Transverse colon (tissue), 4 donors: Measurements from ENCODE around the gene COBLL1. TPM values are rescaled to one million over a fixed set of nuclear protein-coding genes. Genes with fewer than 3 reads are reported as not detected.

Experiments
- DNase-seq: peaks from one replicate; pipeline ENCODE4 v3.0.0-alpha.2; 2019
- H3K27ac ChIP-seq, 4 donors: fragments of 200-600 bp; sonication (generic); 2 replicates each; pipeline ENCODE4 v1.5.1; 2016 to 2018; ENCODE audit warnings: inconsistent platforms in 4 of 4
- H3K27me3 ChIP-seq: fragments of 200-600 bp; sonication (generic); 2 replicates; pipeline ENCODE4 v1.5.1; 2017; ENCODE audit warnings: inconsistent platforms
- H3K36me3 ChIP-seq, 4 donors: fragments of 200-600 bp; sonication (generic); 2 replicates each; pipeline ENCODE4 v1.5.1; 2017 to 2019; ENCODE audit warnings: inconsistent platforms in 4 of 4
- H3K4me1 ChIP-seq, 4 donors: fragments of 200-600 bp; sonication (generic); 2 replicates each; pipeline ENCODE4 v1.5.1; 2017 to 2020; ENCODE audit warnings: inconsistent platforms in 4 of 4
- H3K4me3 ChIP-seq, 4 donors: fragments of 200-600 bp; sonication (generic); 1 replicate in 1 of 4; 2 replicates in 3 of 4; pipeline versions ENCODE4 v1.5.1 to v1.6.1; 2017 to 2019; ENCODE audit warnings: inconsistent platforms in 4 of 4
- H3K9me3 ChIP-seq, 2 donors: fragments of 200-600 bp; sonication (generic); 2 replicates each; pipeline ENCODE4 v1.5.1; 2017 to 2019; ENCODE audit warnings: inconsistent platforms in 2 of 2
- EP300 ChIP-seq: sonication (generic); formaldehyde crosslinking; IDR thresholded peaks from one replicate; pipeline ENCODE4 v1.6.1; 2017; ENCODE audit warnings: antibody characterized with exemption, low read depth
- POLR2A ChIP-seq: fragments of 450-650 bp; IDR thresholded peaks from one replicate; pipeline ENCODE4 v1.6.1; 2016; ENCODE audit warnings: antibody characterized with exemption, mild to moderate bottlenecking, moderate library complexity
- POLR2AphosphoS5 ChIP-seq, 3 donors: sonication (generic); formaldehyde crosslinking; IDR thresholded peaks; one replicate each; pipeline ENCODE4 v1.6.1; 2016; ENCODE audit warnings: antibody characterized with exemption in 3 of 3
- WGBS, 2 donors: methylation state at CpG; one replicate each; pipeline ENCODE4 v1.1.5; 2018; ENCODE audit warnings: low coverage in 1 of 2; 5-methylcytosine and 5-hydroxymethylcytosine counted together
- in situ Hi-C, 4 donors: fragments of 200-750 bp; cut with MboI; loops; one replicate each; pipeline versions ENCODE4 v1.15.0 to v1.15.1; 2017; ENCODE audit warnings: low sequenced_read_pairs in 3 of 4, low pct_ligation_motif_present in 1 of 4, low pct_unique_long_range_greater_than_20kb in 1 of 4
- intact Hi-C: fragments of 100-400 bp; cut with DNase I; formaldehyde crosslinking; loops from one replicate; pipeline ENCODE4 v1.15.1; 2023; ENCODE audit warnings: low total_unique reads
- total RNA-seq, 4 donors: library from RNA; depleted of rRNA; stranded (reverse); fragments of >200 nt; gene quantifications; one replicate each; pipeline ENCODE4 v1.1.0, GENCODE V29; 2016
- TF ChIP-seq, protein P1 (sequence below), 5 experiments: fragments of 200-600 bp in 3 of 5; fragments of 450-650 bp in 2 of 5; sonication (generic) in 3 of 5; IDR thresholded peaks; 1 replicate in 2 of 5; 2 replicates in 3 of 5; pipeline ENCODE4 v1.5.1; 2016 to 2017; ENCODE audit warnings: antibody characterized with exemption in 5 of 5, inconsistent platforms in 3 of 5, mild to moderate bottlenecking in 2 of 5, moderate library complexity in 1 of 5

The COBLL1 gene
- total RNA-seq, 4 donors from 2014 or later: 21.7 to 129 (median 30.7) TPM

DNA sequence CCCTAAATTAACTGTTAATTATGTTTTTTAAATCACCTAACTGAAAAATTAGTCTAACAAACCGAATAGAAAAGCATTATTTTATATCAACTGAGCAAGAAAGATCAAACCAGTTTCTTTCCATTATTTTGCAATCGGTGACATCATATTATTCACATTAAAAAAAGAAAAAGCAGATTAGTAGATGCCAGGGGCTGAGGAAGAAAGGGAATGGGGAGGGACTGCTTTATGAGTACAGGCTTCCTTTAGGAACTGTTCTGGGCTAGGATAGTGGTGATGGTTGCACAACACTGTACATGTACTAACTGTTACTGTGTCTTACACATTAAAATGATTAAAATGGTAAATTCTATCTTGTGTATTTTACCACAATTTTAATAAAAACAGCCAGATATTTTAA, 59.3 kb downstream of the COBLL1 start:
- WGBS, 2 donors: 79 to 88% methylated on average over 2 of the region's 2 CpGs
- in situ Hi-C loops: no loop called here
- peaks cover 3 to 30% (median 7%) of the 10 kb centered on the region in 4 donors for H3K4me1 ChIP-seq

DNA sequence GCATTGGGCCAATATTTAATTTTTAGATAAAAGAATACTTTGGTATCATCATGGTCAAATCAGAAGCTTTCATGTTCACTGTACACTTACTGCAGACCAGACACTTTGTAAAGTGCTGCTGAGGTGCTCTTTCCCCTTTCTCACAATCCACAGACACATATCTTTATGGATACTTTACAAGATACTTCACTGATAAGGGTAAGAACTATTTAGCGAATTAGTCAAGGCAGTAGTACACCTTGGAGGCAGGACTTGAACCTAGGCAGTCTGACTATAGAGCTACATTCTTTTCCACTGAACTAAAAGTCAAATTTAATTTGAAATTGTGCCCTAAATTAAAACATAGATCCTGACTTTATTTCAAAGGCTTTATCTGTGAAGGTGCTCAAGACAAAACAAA, 60.2 kb downstream of the COBLL1 start:
- Histone ChIP-seq H3K27me3 (no peaks in the 10 kb centered on the region), H3K27ac (no peak overlapping the region), H3K4me1 (peaks cover 3 to 30% (median 7%) of the 10 kb centered on the region in 4 donors), H3K4me3 (no peak overlapping the region), H3K36me3 (no peaks in the 10 kb centered on the region), H3K9me3 (no peaks in the 10 kb centered on the region)
- no peak for TF ChIP-seq POLR2AphosphoS5 (IDR thresholded peaks at IDR 0.05)
- TF ChIP-seq, protein P1, sequence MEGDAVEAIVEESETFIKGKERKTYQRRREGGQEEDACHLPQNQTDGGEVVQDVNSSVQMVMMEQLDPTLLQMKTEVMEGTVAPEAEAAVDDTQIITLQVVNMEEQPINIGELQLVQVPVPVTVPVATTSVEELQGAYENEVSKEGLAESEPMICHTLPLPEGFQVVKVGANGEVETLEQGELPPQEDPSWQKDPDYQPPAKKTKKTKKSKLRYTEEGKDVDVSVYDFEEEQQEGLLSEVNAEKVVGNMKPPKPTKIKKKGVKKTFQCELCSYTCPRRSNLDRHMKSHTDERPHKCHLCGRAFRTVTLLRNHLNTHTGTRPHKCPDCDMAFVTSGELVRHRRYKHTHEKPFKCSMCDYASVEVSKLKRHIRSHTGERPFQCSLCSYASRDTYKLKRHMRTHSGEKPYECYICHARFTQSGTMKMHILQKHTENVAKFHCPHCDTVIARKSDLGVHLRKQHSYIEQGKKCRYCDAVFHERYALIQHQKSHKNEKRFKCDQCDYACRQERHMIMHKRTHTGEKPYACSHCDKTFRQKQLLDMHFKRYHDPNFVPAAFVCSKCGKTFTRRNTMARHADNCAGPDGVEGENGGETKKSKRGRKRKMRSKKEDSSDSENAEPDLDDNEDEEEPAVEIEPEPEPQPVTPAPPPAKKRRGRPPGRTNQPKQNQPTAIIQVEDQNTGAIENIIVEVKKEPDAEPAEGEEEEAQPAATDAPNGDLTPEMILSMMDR (IDR thresholded peaks at IDR 0.05): no peak
- no peak for DNase-seq
- in situ Hi-C loops: no loop called here
- 59 to 75% methylated on average over 1 of the region's 1 CpG for WGBS, 2 donors
- intact Hi-C loops: no loop called here

More for the DNA sequence above, 59.3 kb downstream of the COBLL1 start:
- no peak overlapping the region for H3K27ac ChIP-seq
- H3K27me3 ChIP-seq: no peaks in the 10 kb centered on the region
- H3K4me3 ChIP-seq: no peak overlapping the region
- intact Hi-C loops: no loop called here
- TF ChIP-seq, protein P1 (IDR thresholded peaks at IDR 0.05): no peak
- TF ChIP-seq POLR2AphosphoS5 (IDR thresholded peaks at IDR 0.05): no peak
- no peak for TF ChIP-seq EP300
- TF ChIP-seq POLR2A: no peak
- H3K9me3 ChIP-seq: no peaks in the 10 kb centered on the region
- H3K36me3 ChIP-seq: no peaks in the 10 kb centered on the region
- DNase-seq: no peak

DNA sequence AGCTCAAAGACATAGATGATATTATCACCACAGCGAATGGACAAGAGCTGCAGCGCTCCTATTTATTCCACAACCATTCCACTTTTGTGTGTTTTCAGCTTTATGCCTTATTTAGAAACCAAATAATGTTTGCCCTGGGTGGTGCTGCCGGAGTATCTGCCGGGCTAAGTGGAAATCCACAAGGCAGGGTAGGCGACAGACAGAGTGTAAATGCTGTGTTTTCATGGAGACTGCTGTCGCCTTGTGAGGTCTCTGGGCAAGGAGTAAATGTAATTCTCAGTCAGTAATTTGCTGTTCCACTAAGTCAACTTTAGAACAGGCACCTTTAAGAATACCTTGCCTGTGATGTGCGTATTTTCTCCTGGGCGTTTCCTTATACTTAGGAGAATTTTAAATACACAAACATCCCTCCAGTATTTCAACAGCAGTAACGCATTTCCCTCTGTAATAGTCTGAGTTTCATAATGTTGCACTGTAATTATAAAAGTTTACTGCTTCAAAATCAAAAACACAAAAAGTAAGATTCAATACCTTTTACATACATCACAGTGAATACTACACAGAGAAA, 60.9 kb downstream of the COBLL1 start:
- H3K4me1 ChIP-seq: peaks cover 3 to 29% (median 6%) of the 10 kb centered on the region in 4 donors
- no peak overlapping the region for H3K4me3 ChIP-seq
- 73 to 75% methylated on average over 9 of the region's 9 CpGs for WGBS, 2 donors
- TF ChIP-seq POLR2A (no peak), EP300 (no peak), POLR2AphosphoS5 (IDR thresholded peaks at IDR 0.05) (no peak)
- TF ChIP-seq, protein P1 (IDR thresholded peaks at IDR 0.05): no peak
- H3K27me3 ChIP-seq: no peaks in the 10 kb centered on the region
- H3K27ac ChIP-seq: no peak overlapping the region
- H3K9me3 ChIP-seq: no peaks in the 10 kb centered on the region
- intact Hi-C loops: no loop called here
- in situ Hi-C loops: no loop called here
- DNase-seq: no peak
- H3K36me3 ChIP-seq: no peaks in the 10 kb centered on the region

DNA sequence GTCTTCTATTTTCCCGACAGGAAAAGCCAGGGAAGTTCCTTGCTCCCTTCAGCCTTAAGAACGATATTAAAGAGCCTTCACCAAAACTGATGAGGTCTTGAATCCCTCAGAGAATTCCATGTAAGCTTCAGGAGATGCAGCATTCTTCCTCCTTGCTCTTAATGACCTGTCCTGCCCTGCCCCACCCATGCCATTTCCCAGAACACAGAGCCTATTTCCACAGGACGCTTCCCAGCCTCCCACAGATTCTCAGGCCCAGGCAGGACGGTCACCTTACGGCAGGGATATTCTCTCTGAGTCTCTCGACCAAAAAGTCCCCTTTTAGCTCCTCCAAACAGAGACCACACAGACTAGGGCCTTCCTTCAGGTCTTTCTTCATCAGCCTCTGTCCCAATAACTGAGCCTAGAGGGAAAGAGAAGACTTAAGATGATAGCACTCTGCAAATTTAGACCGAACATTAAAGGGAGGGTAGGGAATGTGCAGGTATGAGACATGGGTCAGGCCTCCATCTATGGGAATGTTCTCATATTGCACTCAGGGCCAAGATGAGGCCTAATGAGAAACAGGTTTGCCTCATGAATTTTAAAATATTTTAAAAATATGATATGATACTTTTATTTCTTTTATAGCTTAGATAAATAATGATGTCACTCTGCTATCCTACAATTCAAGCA, 62.1 kb downstream of the COBLL1 start:
- Histone ChIP-seq H3K27ac (no peak overlapping the region), H3K4me1 (peaks cover 0 to 26% (median 3%) of the 10 kb centered on the region in 4 donors), H3K4me3 (no peak overlapping the region), H3K27me3 (no peaks in the 10 kb centered on the region), H3K36me3 (no peaks in the 10 kb centered on the region), H3K9me3 (no peaks in the 10 kb centered on the region)
- intact Hi-C loops: no loop called here
- DNase-seq: peak; percentile 14
- WGBS, 2 donors: 66 to 80% methylated on average over 7 of the region's 7 CpGs
- TF ChIP-seq, protein P1 (IDR thresholded peaks at IDR 0.05): no peak
- TF ChIP-seq POLR2AphosphoS5 (IDR thresholded peaks at IDR 0.05) (no peak), POLR2A (no peak), EP300 (no peak)
- in situ Hi-C loops: no loop called here
